ES-I3 (cell line): ENCODE measurements around the gene BRINP2.

Experiments
- H3K36me3 ChIP-seq: 2 replicates; pipeline ENCODE4 v1.6.1; 2013; ENCODE audit warnings: mild to moderate bottlenecking, low read length, control low read depth, moderate library complexity; ENCODE audit not compliant: insufficient read depth
- H3K4me1 ChIP-seq: 2 replicates; pipeline ENCODE4 v1.6.1; 2013; ENCODE audit warnings: mild to moderate bottlenecking, control low read depth, low read length; ENCODE audit not compliant: insufficient read depth
- H3K9ac ChIP-seq: 2 replicates; pipeline ENCODE4 v1.6.1; 2013; ENCODE audit warnings: low read depth, mild to moderate bottlenecking, low read length, moderate library complexity
- H3K9me3 ChIP-seq: 2 replicates; pipeline ENCODE4 v1.6.1; 2013; ENCODE audit warnings: mild to moderate bottlenecking, low read length, moderate library complexity; ENCODE audit not compliant: control insufficient read depth, insufficient read depth

Gene BRINP2

DNA sequence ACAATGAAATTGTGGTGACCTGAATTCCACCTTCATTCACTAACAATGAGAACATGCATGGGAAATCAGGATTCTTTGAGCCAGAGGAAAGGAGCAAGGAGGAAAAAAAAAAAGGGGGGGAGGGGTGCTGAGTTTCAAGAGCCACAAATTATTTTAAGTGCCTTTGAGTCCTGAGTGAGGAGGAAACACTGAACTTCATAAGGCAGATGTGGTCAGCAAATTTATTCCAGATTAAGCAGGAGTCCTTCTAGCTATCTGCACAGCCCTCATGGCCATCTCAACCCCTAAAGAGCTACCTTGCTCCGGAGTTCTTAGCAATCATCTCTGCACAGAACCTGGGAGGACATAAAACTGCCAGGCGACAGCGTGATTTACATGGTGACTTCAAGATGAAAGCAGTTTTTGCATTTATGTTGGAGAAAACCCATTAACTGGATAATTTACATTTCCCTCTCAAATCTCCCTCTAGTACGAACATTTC is 27.9 kb upstream of the BRINP2 start:
- Histone ChIP-seq H3K36me3 (no peaks in the 10 kb centered on the region), H3K9me3 (no peaks in the 10 kb centered on the region)

DNA sequence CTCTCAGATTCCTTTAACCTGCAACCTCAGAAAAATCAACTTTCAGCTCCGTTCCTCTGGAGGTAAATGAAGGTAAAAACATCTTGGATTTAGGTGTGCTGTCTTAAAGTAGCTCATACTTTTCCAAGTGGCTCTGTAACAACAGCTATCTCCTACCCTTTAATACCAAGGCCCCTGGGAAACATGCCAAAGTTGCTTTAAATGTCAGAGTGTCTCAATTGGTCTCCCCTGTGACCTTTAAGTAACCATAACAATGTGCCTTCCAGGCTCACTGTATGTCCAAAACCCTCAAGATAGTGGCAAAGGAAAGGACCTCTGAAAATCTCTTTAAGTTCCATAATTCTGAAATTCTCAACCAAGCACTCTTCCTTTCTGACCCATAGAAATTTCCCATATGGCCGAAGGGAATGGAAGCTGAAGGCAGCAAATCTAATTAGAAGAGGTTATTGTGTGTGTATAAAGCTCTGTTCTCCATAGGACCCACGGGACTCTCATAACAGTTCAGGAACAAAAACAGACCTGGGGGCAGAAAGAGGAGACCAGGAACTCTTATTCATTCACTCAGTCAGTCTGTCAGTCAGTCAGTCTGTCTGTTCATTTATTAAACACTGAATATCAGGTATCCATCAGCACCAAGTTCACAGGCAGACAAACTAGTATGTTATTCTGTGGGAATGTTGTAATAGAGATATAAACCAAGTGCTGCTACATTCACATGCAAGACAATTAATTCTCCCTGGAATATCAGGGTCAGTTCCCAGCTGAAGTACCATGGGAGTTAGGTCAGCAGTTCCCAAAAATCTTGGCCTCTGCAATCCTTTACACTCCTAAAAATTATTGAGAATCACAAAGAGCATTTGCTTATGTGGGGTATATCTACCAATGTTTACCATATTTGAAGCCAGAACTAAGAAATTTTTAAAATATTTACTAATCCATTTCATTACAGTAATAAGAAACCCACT is 25.4 kb upstream of the BRINP2 start:
- H3K9me3 ChIP-seq = no peaks in the 10 kb centered on the region
- H3K4me1 ChIP-seq = peaks cover 5% of the 10 kb centered on the region; the same call in 1 of the 2 replicates
- H3K36me3 ChIP-seq = no peaks in the 10 kb centered on the region
- no peak overlapping the region for H3K9ac ChIP-seq

More for the DNA sequence above, 27.9 kb upstream of the BRINP2 start:
- peaks cover 5% of the 10 kb centered on the region; the same call in 1 of the 2 replicates for H3K4me1 ChIP-seq
- H3K9ac ChIP-seq = no peak overlapping the region

DNA sequence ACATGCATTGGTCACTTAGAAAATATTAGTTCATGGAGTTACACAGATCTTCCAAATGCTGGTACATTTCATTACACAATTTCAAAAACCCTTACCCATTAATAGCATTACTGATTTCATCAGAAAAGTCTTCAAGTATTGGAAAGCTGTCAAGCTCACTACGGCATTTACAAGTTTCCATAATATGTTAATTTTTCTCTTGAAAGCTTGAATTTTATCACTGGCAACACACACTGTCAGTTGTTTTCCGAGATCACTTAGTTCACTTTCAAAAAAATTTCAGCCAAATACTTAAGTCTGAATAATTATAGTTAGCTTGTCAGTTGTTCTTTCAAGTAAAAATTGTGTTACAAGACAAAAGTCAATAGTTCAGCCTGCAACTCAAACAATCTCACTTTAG is 24.3 kb upstream of the BRINP2 start:
- Histone ChIP-seq H3K9me3 (no peaks in the 10 kb centered on the region), H3K4me1 (peaks cover 5% of the 10 kb centered on the region; the same call in 1 of the 2 replicates), H3K36me3 (no peaks in the 10 kb centered on the region), H3K9ac (no peak overlapping the region)

DNA sequence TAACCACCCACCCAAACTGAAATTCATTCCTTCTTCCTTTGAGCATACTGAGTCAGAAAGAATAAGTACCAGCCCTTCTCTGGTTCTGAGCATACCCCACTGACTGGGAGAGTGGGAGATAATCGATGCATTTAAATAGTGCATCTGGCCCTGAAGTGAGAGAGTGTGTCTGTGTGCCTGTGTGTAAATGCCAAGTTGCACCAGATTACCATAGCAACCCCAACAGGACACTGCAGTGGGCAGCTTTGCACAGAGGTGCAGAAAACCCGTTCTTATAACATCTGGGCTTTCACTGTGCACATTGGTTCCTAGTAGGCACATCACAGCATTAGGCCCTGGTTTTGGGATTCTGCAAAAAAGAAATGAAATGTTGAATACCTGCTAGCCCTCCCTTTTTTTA is 8.5 kb upstream of the BRINP2 start:
- no peaks in the 10 kb centered on the region for H3K9me3 ChIP-seq
- no peaks in the 10 kb centered on the region for H3K36me3 ChIP-seq
- H3K4me1 ChIP-seq = no peaks in the 10 kb centered on the region
- no peak overlapping the region for H3K9ac ChIP-seq

DNA sequence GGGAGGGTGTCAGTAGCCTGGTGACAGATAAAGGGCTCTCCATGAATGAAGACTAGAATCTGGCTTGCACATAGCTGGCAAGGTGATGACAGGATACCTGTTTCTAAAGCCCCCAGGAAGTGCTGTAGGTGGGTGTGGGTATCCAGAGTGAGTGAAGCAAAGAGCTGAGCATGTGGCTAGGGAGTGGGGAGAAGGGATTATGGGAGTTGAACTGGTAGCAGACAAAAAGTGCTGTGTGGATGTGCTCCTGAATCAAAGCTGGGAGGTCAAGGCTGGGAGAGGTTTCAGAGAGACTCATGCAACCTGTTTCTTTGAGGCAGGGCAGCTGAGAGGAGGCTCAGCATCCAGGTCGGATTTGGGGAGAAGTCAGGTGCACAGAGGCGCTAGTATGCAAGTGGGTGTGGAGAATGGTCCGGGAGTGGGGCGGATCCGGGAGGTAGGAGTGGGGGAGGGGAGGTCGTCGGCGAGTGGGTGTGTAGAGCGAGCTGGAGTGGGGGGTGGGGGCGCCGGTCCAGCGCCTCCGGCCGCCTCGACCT is 6.8 kb upstream of the BRINP2 start:
- no peaks in the 10 kb centered on the region for H3K4me1 ChIP-seq
- H3K36me3 ChIP-seq = no peaks in the 10 kb centered on the region
- H3K9ac ChIP-seq = peak overlapping the region; percentile 72
- no peaks in the 10 kb centered on the region for H3K9me3 ChIP-seq

DNA sequence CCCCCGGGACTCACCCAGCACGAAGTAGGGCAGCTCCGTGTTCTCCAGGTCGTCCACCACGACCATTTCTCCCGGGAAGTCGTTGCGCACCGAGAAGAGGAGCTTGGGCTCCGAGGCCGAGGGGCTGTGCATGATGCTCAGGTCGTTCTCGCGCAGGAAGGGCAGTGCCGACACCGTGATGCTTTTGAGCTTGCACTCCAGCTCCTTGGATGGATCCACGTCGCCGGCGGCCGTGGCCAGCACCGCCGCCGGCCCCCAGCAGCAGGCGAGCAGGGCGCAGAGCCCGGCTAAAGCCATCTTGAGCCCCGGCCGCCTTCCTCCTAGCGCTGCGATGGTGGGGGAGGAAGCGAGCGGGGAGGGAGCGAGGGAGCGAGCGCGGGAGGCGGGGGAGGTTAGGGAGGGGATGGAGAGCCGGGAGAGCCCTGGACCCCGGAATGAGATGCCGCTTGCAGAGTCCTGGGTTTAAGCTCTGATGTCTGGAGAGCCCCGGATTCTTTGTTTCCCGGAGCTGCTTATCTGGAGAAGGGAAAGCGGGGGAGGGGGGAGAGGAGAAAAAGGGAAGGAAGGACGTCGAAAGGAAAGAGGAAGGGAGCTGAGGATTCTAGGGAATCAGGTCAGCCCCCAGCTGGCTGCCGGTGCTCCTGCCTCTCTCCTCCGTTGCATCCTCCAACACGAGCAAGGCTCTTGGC is 6.2 kb upstream of the BRINP2 start, which contains the start of gene ASTN1:
Gene ASTN1, minus strand, starts transcription at position 333 of the 689 bp plus-strand sequence. Its CDS starts 36 bp downstream, at position 297.
- Histone ChIP-seq H3K36me3 (no peaks in the 10 kb centered on the region), H3K4me1 (no peaks in the 10 kb centered on the region), H3K9me3 (no peaks in the 10 kb centered on the region), H3K9ac (peak within 1 kb of the TSS; percentile 72)

DNA sequence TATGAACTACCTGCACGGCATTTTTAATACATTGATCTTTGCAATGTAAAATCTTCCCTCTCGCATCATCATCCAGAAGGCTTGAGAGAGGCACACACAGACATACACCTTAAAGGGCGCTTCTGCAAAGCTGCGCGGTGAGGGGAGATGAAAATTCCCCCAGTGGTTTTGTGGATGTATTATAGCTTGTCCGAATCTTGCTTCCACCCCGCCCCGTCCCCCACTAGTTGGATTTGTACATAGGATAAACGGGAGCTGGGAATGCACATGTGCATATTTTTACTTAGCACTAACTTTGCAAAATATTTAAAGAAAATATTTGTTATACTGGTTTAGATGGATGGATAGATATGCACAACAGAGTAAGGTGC is 5.7 kb upstream of the BRINP2 start:
- no peaks in the 10 kb centered on the region for H3K4me1 ChIP-seq
- H3K9me3 ChIP-seq = no peaks in the 10 kb centered on the region
- no peaks in the 10 kb centered on the region for H3K36me3 ChIP-seq
- peak overlapping the region; percentile 72; the same call in 1 of the 2 replicates for H3K9ac ChIP-seq

DNA sequence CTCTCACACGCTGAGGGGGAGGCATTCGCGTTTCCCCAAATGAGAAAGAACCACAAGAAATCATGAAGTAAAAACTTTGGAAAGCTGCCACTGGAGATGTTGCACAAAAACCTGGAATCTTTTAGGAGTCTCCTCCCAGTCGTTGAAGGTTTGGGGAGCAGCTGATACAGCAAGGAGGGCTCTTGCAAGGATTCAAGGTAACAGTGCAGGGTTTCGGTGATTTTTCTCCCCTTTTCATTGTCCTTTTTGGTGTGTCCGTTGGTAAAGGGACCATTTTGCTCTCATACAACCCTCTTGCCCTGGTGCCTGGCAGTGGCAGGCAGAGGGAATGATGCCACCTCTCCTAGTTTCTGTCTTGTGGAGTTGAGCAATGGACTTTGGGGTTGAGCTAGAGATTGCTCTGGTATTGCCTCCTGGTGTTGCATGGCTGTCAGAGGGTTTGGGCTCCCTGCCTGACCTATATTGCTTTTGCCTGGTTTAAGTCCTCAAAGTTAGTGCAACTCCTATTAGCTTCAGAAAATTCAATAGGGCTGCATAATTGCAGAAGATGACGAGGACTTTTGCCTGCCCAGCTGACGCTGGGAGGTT is 872 bp downstream of the BRINP2 start:
- H3K4me1 ChIP-seq = peaks cover 3% of the 10 kb centered on the region; the same call in 1 of the 2 replicates
- no peaks in the 10 kb centered on the region for H3K9me3 ChIP-seq
- peak overlapping the region; percentile 35; the same call in 1 of the 2 replicates for H3K9ac ChIP-seq
- no peaks in the 10 kb centered on the region for H3K36me3 ChIP-seq

DNA sequence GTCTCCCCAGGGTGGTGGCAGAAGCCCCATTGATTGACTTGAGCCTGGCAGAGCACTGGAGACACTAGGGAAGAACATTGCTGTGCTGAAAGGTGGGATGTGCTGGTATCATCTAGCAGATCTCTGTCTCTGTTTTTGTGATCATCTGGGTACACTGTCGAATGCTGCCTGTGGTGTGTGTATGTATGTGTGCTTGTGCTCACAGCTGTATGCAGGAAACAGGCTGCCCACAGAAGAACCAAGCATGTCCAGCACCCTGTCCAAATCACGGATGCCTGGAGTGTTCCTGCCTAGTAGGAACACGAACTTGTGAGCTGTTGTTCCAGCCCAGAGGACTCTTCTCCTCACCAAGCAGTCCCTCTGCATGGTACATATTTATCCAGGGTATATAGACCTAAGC is 1.5 kb downstream of the BRINP2 start:
- Histone ChIP-seq H3K36me3 (no peaks in the 10 kb centered on the region), H3K9me3 (no peaks in the 10 kb centered on the region), H3K4me1 (peaks cover 3% of the 10 kb centered on the region; the same call in 1 of the 2 replicates), H3K9ac (no peak overlapping the region)

DNA sequence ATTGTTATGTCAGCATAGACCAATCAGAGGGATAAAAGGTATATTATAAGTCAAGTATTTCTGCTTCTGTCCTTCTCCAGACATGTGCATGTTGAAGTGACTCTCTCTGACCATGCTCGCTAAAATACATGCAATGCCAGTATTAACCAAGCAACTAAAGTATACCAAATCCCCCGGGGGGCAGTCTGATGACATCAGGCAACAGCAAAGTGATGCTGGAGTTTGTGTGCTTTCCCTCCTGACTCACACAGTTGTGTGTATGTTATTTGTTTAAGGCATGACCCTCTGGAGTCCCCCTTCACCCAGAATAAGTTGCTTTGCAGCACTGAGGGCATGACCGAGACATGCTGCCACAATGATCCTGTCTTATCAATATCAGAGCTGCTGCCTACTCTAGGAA is 2.1 kb downstream of the BRINP2 start:
- H3K36me3 ChIP-seq = no peaks in the 10 kb centered on the region
- H3K4me1 ChIP-seq = peaks cover 3% of the 10 kb centered on the region; the same call in 1 of the 2 replicates

DNA sequence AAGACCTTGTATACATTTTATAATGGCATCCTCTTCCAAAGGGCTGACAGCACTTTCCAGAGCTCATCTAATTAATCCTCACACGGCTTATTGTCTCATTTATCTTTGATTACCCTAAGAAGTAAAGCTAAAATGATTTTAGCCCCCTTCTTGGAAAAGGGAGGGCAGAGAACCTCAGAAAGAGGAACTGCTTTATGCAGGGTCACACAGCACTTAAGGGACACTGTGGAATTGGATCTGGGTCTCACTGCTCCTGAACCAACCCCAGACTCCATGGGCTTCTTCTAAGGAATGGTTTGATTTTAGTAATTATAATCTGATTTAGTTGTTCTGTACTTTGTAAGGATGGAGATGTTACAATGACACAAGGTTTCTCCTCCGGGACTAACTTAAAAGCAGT is 3.2 kb downstream of the BRINP2 start:
- Histone ChIP-seq H3K9me3 (no peaks in the 10 kb centered on the region), H3K36me3 (no peaks in the 10 kb centered on the region), H3K9ac (no peak overlapping the region), H3K4me1 (peaks cover 3% of the 10 kb centered on the region; the same call in 1 of the 2 replicates)

More for the DNA sequence above, 2.1 kb downstream of the BRINP2 start:
- H3K9ac ChIP-seq = no peak overlapping the region
- no peaks in the 10 kb centered on the region for H3K9me3 ChIP-seq

DNA sequence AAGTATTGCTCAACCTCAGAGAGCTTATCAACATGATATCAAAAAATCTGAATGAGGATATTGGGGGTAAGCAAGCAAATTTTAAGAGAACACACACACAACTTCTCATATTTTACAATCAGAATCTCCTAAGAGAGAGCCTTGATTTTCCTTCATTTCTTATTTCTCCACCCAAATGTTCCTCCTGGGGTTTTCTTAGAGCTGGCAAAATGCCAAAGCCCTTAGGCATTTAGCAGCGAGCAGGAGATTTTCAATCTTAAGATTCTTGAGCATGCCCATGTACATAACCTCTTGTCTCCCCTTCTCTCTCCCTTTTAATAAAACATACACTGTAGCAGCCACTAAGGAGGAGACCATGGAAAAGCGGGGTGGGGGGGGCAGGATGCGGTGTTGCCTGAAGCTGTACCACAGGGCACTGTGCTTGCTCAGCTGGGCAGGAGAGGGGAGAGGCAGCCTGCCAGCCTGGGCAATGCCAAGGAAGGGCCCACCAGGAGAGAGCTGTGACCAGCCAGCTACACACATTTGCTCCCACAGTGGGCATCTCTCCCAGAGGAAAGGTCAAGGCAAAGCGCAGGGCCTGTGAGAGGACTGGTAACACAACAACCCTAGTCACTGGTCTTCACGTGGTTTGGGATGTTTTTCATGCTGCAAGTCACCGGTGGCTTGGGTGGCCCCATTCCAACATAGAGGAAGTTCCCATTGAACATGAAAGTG is 4.3 kb downstream of the BRINP2 start:
- peaks cover 3% of the 10 kb centered on the region; the same call in 1 of the 2 replicates for H3K4me1 ChIP-seq
- H3K9me3 ChIP-seq = no peaks in the 10 kb centered on the region
- H3K9ac ChIP-seq = no peak overlapping the region
- no peaks in the 10 kb centered on the region for H3K36me3 ChIP-seq

DNA sequence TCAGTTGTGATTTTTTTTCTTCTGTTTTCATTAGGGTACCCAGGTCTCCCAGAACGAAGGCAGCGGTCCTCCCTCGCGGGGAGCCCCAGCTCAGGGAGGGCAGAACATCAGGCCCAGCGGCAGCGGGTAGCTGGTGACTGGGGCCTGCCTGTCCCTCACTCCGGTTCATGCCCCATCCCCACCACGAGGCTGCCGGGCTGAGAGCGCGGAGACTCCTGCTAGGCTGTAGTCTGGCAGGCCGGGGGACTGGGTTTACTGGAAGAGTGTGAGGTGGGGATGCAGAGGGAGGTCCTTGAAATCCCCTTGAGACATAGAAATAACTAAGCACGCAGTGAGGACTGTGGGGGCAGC is 10.5 kb downstream of the BRINP2 start:
- Histone ChIP-seq H3K4me1 (no peaks in the 10 kb centered on the region), H3K36me3 (no peaks in the 10 kb centered on the region), H3K9me3 (no peaks in the 10 kb centered on the region), H3K9ac (peak overlapping the region; percentile 38; the same call in 1 of the 2 replicates)
